Measurements from ENCODE around the gene ZCCHC24. TPM values are rescaled to one million over a fixed set of nuclear protein-coding genes. Genes with fewer than 3 reads are reported as not detected.

Gene ZCCHC24
- polyA plus RNA-seq, 1 of the 3 experiments (the other 2 are of a cell fraction), result 15.8 TPM

GRCh38 chr10:79417731-79418130 is 27.7 kb downstream of the ZCCHC24 start:
- CTCF ChIA-PET, result no interaction called here

More at GRCh38 chr10:79417731-79418130, 27.7 kb downstream of the ZCCHC24 start:
- Histone ChIP-seq H3K9me2 (no peaks in the 10 kb centered on the region), H2AFZ (ENCODE audit: low read depth) (no peak overlapping the region), H3K4me1 (ENCODE audit: control insufficient read depth in 1 of 2, insufficient read depth in 2 of 2, low read depth in 1 of 2, low read length in 1 of 2) (peaks cover 14 to 28% of the 10 kb centered on the region in 2 experiments; a peak in 3 of 4 replicates), H3K4me3 (ENCODE audit: low read depth in 2 of 2, low read length in 1 of 2) (no peak overlapping the region), H3K9me3 (no peaks in the 10 kb centered on the region), H3K4me2 (no peak overlapping the region), H3K9ac (no peak overlapping the region), H4K20me1 (ENCODE audit: insufficient read depth) (peaks cover 5% of the 10 kb centered on the region; the same call in 1 of the 2 replicates), H3K27me3 (ENCODE audit: insufficient read depth) (no peaks in the 10 kb centered on the region), H3F3A (replicated peaks; ENCODE audit: insufficient read depth) (peaks cover 8% of the 10 kb centered on the region), H3K79me2 (ENCODE audit: insufficient read depth) (peaks cover 8% of the 10 kb centered on the region), H3K36me3 (replicated peaks in 1 of 2; ENCODE audit: control insufficient read depth in 1 of 2, insufficient read depth in 2 of 2, low read length in 1 of 2) (peaks cover 0 to 7% of the 10 kb centered on the region in 2 experiments), H3K27ac (ENCODE audit: low read depth in 2 of 2, low read length in 1 of 2) (no peak overlapping the region)
- WGBS (ENCODE audit: low lambda C conversion rate), result 83% methylated on average over 4 of the region's 4 CpGs
- POLR2A ChIA-PET, result no interaction called here
- no peak for TF ChIP-seq SMC3 (IDR thresholded peaks at IDR 0.05; ENCODE audit: low read depth, low read length)
- no peak for TF ChIP-seq RAD21 (IDR thresholded peaks at IDR 0.05; ENCODE audit: low read length)
- no peak for TF ChIP-seq CHD2 (IDR thresholded peaks at IDR 0.05; ENCODE audit: low read length, partially characterized antibody)
- TF ChIP-seq ZBTB33 (IDR thresholded peaks at IDR 0.05; ENCODE audit: borderline replicate concordance, low read depth), result no peak
- TF ChIP-seq MAX (IDR thresholded peaks at IDR 0.05; ENCODE audit: low read depth), result no peak
- no peak for TF ChIP-seq FOXJ3 (CRISPR knock-in tag; IDR thresholded peaks at IDR 0.05)
- no peak for TF ChIP-seq RCOR1 (IDR thresholded peaks at IDR 0.05; ENCODE audit: low read length)
- TF ChIP-seq POLR2AphosphoS5 (IDR thresholded peaks at IDR 0.05; ENCODE audit: low read depth, low read length), result no peak
- no peak for TF ChIP-seq REST (IDR thresholded peaks at IDR 0.05; ENCODE audit: low read depth, low read length)
- TF ChIP-seq TCF12 (IDR thresholded peaks at IDR 0.05), result no peak
- no peak for TF ChIP-seq JUND (IDR thresholded peaks at IDR 0.05)
- TF ChIP-seq IRF3 (IDR thresholded peaks at IDR 0.05; ENCODE audit: low read depth, low read length), result no peak
- no peak for TF ChIP-seq RXRA (IDR thresholded peaks at IDR 0.05; ENCODE audit: borderline replicate concordance, low read depth)
- no peak for TF ChIP-seq USF1 (IDR thresholded peaks at IDR 0.05; ENCODE audit: borderline replicate concordance, low read depth)
- no peak for TF ChIP-seq EZH2phosphoT487 (IDR thresholded peaks at IDR 0.05; ENCODE audit: borderline replicate concordance, low read depth)
- TF ChIP-seq CTCF (IDR thresholded peaks at IDR 0.05), result no peak
- DNase-seq, result no peak

Measured in SK-N-SH (cell line).